HEK293 (cell line): ENCODE data around the gene LRRTM4.

ENCODE experiments used
- CTCF ChIA-PET: fragments of 350-600 bp; formaldehyde crosslinking; extraction: SDS; loops from one replicate; lab custom pipeline; 2021; ENCODE audit warnings: antibody characterized with exemption; lab: Yijun Ruan, JAX
- POLR2A ChIA-PET: fragments of 300-600 bp; formaldehyde crosslinking; extraction: SDS; loops from one replicate; lab custom pipeline; 2020; ENCODE audit warnings: antibody characterized with exemption, inconsistent platforms; lab: Yijun Ruan, JAX
- H3K27ac ChIP-seq: fragments of 200-500 bp; sonication (Bioruptor generic); 2 replicates; pipeline ENCODE4 v1.5.1; 2014; ENCODE audit warnings: low read depth, low read length, control low read depth, inconsistent platforms; ENCODE audit errors: extremely low read depth
- H3K36me3 ChIP-seq, 2 experiments: fragments of 200-500 bp in 1 of 2; sonication (Bioruptor generic) in 1 of 2; 1 replicate in 1 of 2; 2 replicates in 1 of 2; pipeline ENCODE4 v1.5.1; 2014 to 2017; ENCODE audit warnings: inconsistent platforms in 2 of 2, low read length in 2 of 2; ENCODE audit not compliant: control insufficient read depth in 2 of 2, insufficient read depth in 1 of 2
- H3K4me1 ChIP-seq: fragments of 200-500 bp; sonication (Bioruptor generic); 2 replicates; pipeline ENCODE4 v1.5.1; 2014; ENCODE audit warnings: mild to moderate bottlenecking, low read length, inconsistent platforms; ENCODE audit not compliant: control insufficient read depth, insufficient read depth
- H3K4me3 ChIP-seq: 2 replicates; pipeline ENCODE4 v1.5.1; 2011; ENCODE audit warnings: low read depth, mild to moderate bottlenecking, control low read depth, low read length, moderate library complexity
- H3K9me3 ChIP-seq: fragments of 200-500 bp; sonication (Bioruptor generic); 2 replicates; pipeline ENCODE4 v1.5.1; 2014; ENCODE audit warnings: low read depth, low read length, inconsistent platforms; ENCODE audit not compliant: control insufficient read depth, insufficient read depth
- KLF7 ChIP-seq: fragments of 450-650 bp; formaldehyde crosslinking; IDR thresholded peaks from 2 replicates; pipeline ENCODE4 v1.5.1; 2016; ENCODE audit warnings: missing biosample characterization, missing genetic modification characterization, borderline replicate concordance
- YY2 ChIP-seq: fragments of 450-650 bp; formaldehyde crosslinking; IDR thresholded peaks from 2 replicates; pipeline ENCODE4 v1.5.1; 2016; ENCODE audit warnings: missing biosample characterization, missing genetic modification characterization
- ZBTB17 ChIP-seq: fragments of 450-650 bp; formaldehyde crosslinking; IDR thresholded peaks from 2 replicates; pipeline ENCODE4 v1.5.1; 2016; ENCODE audit warnings: missing biosample characterization, missing genetic modification characterization
- ZNF138 ChIP-seq: fragments of 450-650 bp; formaldehyde crosslinking; IDR thresholded peaks from 2 replicates; pipeline ENCODE4 v1.5.1; 2016; ENCODE audit warnings: missing biosample characterization, missing genetic modification characterization, borderline replicate concordance
- ZNF148 ChIP-seq: fragments of 450-650 bp; formaldehyde crosslinking; IDR thresholded peaks from 2 replicates; pipeline ENCODE4 v1.5.0; 2017; ENCODE audit warnings: missing biosample characterization, missing genetic modification characterization, borderline replicate concordance
- ZNF175 ChIP-seq: fragments of 450-650 bp; formaldehyde crosslinking; IDR thresholded peaks from 2 replicates; pipeline ENCODE4 v1.5.1; 2016; ENCODE audit warnings: missing biosample characterization, missing genetic modification characterization
- ZNF19 ChIP-seq: fragments of 450-650 bp; formaldehyde crosslinking; IDR thresholded peaks from 2 replicates; pipeline ENCODE4; 2016; ENCODE audit warnings: missing biosample characterization, missing genetic modification characterization, low read depth
- ZNF26 ChIP-seq: fragments of 450-650 bp; formaldehyde crosslinking; IDR thresholded peaks from 2 replicates; pipeline ENCODE4 v1.5.1; 2016; ENCODE audit warnings: missing biosample characterization, missing genetic modification characterization
- ZNF423 ChIP-seq: fragments of 450-650 bp; formaldehyde crosslinking; IDR thresholded peaks from 2 replicates; pipeline ENCODE4 v1.5.1; 2016; ENCODE audit warnings: missing biosample characterization, missing genetic modification characterization
- ZNF449 ChIP-seq: fragments of 450-650 bp; formaldehyde crosslinking; IDR thresholded peaks from 2 replicates; pipeline ENCODE4 v1.5.1; 2017; ENCODE audit warnings: missing biosample characterization, mild to moderate bottlenecking, missing genetic modification characterization, moderate library complexity
- ZNF571 ChIP-seq: fragments of 450-650 bp; formaldehyde crosslinking; IDR thresholded peaks from 2 replicates; pipeline ENCODE4 v1.5.0; 2017; ENCODE audit warnings: missing biosample characterization, missing genetic modification characterization
- ZNF692 ChIP-seq: fragments of 450-650 bp; formaldehyde crosslinking; IDR thresholded peaks from 2 replicates; pipeline ENCODE4 v1.5.1; 2016; ENCODE audit warnings: missing biosample characterization, missing genetic modification characterization
- ZNF707 ChIP-seq: fragments of 450-650 bp; formaldehyde crosslinking; IDR thresholded peaks from 2 replicates; pipeline ENCODE4 v1.5.1; 2016; ENCODE audit warnings: missing biosample characterization, missing genetic modification characterization
- ZNF768 ChIP-seq: fragments of 450-650 bp; formaldehyde crosslinking; IDR thresholded peaks from 2 replicates; pipeline ENCODE4 v1.5.1; 2018; ENCODE audit warnings: missing biosample characterization, mild to moderate bottlenecking, missing genetic modification characterization
- ZNF843 ChIP-seq: fragments of 450-650 bp; formaldehyde crosslinking; IDR thresholded peaks from 2 replicates; pipeline ENCODE4 v1.5.1; 2016; ENCODE audit warnings: missing biosample characterization, missing genetic modification characterization
- ZXDB ChIP-seq: fragments of 450-650 bp; formaldehyde crosslinking; IDR thresholded peaks from 2 replicates; pipeline ENCODE4 v1.5.1; 2016; ENCODE audit warnings: missing biosample characterization, missing genetic modification characterization
- TF ChIP-seq, protein P1 (sequence below): fragments of 450-650 bp; formaldehyde crosslinking; IDR thresholded peaks from 2 replicates; pipeline ENCODE4 v1.5.1; 2016; ENCODE audit warnings: missing biosample characterization, missing genetic modification characterization
- TF ChIP-seq, protein P2 (sequence below): fragments of 450-650 bp; formaldehyde crosslinking; IDR thresholded peaks from 2 replicates; pipeline ENCODE4 v1.5.1; 2017; ENCODE audit warnings: missing biosample characterization, missing genetic modification characterization

Gene LRRTM4

DNA sequence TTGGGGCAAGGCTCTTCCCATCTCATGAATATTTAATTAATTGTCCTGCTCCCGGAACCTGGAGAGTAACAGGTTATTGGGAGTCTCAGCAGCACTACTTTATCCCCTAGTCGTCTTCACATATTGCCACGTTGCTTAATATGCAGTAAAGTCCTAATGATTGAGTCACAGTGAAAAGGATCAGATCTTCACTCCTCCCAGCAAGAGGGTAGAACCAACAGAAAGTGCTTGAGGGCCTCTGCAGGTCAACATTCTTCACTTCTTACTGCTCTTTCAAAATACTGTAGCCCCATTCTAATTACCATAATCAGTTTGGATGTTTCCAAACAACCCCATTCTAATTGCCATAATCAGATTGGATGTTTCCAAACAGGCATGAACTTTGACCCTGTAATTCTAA lies 801.0 kb downstream of the LRRTM4 start:
- no peaks in the 10 kb centered on the region for H3K36me3 ChIP-seq
- H3K27ac ChIP-seq: no peak overlapping the region
- TF ChIP-seq ZNF148 (tag by site-specific recombination): no peak
- TF ChIP-seq ZNF768: no peak
- no peak for TF ChIP-seq ZNF843 (tag by site-specific recombination)
- no peak for TF ChIP-seq ZNF707 (tag by site-specific recombination)
- no peak for TF ChIP-seq ZXDB (tag by site-specific recombination)
- TF ChIP-seq ZNF692: no peak
- TF ChIP-seq ZNF571 (tag by site-specific recombination): no peak
- TF ChIP-seq YY2 (tag by site-specific recombination): no peak
- TF ChIP-seq, protein P1, sequence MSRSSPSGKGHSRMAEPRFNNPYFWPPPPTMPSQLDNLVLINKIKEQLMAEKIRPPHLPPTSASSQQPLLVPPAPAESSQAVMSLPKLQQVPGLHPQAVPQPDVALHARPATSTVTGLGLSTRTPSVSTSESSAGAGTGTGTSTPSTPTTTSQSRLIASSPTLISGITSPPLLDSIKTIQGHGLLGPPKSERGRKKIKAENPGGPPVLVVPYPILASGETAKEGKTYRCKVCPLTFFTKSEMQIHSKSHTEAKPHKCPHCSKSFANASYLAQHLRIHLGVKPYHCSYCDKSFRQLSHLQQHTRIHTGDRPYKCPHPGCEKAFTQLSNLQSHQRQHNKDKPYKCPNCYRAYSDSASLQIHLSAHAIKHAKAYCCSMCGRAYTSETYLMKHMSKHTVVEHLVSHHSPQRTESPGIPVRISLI (tag by site-specific recombination): no peak
- no peak for TF ChIP-seq ZNF26
- TF ChIP-seq KLF7 (tag by site-specific recombination): no peak
- no peak for TF ChIP-seq ZNF449 (tag by site-specific recombination)
- TF ChIP-seq ZNF175 (tag by site-specific recombination): no peak
- TF ChIP-seq ZBTB17 (tag by site-specific recombination): no peak
- TF ChIP-seq, protein P2, sequence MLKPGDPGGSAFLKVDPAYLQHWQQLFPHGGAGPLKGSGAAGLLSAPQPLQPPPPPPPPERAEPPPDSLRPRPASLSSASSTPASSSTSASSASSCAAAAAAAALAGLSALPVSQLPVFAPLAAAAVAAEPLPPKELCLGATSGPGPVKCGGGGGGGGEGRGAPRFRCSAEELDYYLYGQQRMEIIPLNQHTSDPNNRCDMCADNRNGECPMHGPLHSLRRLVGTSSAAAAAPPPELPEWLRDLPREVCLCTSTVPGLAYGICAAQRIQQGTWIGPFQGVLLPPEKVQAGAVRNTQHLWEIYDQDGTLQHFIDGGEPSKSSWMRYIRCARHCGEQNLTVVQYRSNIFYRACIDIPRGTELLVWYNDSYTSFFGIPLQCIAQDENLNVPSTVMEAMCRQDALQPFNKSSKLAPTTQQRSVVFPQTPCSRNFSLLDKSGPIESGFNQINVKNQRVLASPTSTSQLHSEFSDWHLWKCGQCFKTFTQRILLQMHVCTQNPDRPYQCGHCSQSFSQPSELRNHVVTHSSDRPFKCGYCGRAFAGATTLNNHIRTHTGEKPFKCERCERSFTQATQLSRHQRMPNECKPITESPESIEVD (tag by site-specific recombination): no peak
- no peak for TF ChIP-seq ZNF138 (tag by site-specific recombination)
- TF ChIP-seq ZNF19 (tag by site-specific recombination): no peak
- no peak for TF ChIP-seq ZNF423
- H3K9me3 ChIP-seq: no peaks in the 10 kb centered on the region
- ChIA-PET CTCF (interaction anchor here (0.6 kb wide), 1 partner anchor 290 kb away, joined by 3 read pairs; no protein-coding TSS in a partner anchor), POLR2A (no interaction called here)
- no peaks in the 10 kb centered on the region for H3K4me1 ChIP-seq
- no peak overlapping the region for H3K4me3 ChIP-seq
